CD4-positive, alpha-beta memory T cell (primary cell): ENCODE results near the gene CFAP58. TPM values are rescaled to one million over a fixed set of nuclear protein-coding genes. Genes with fewer than 3 reads are reported as not detected.

ENCODE experiments used
- CTCF ChIA-PET: fragments of 350-600 bp; sonication (Branson Sonifier 250); formaldehyde crosslinking; loops from one replicate; lab custom pipeline; 2021; ENCODE audit warnings: inconsistent platforms; ENCODE audit not compliant: partially characterized antibody; lab: Charles Lee
- POLR2A ChIA-PET: fragments of 350-600 bp; sonication (Branson Sonifier 250); formaldehyde crosslinking; loops from one replicate; lab custom pipeline; 2021; ENCODE audit not compliant: partially characterized antibody; lab: Charles Lee
- DNase-seq, 5 donors: peaks; one replicate each; pipeline versions ENCODE4 v3.0.0 to v3.0.0-alpha.2; 2020 to 2022; ENCODE audit warnings: mixed read lengths in 1 of 5
- H3K27ac ChIP-seq: one replicate; pipeline ENCODE4 v1.7.0; 2013; ENCODE audit warnings: low read depth, low read length
- H3K27me3 ChIP-seq: 2 replicates; pipeline ENCODE4 v1.7.0; 2013; ENCODE audit warnings: mild to moderate bottlenecking, low read length, moderate library complexity; ENCODE audit not compliant: insufficient read depth
- H3K36me3 ChIP-seq: 2 replicates; pipeline ENCODE4 v1.7.0; 2013; ENCODE audit warnings: mild to moderate bottlenecking, low read length, moderate library complexity; ENCODE audit not compliant: insufficient read depth
- H3K4me1 ChIP-seq: 2 replicates; pipeline ENCODE4 v1.7.0; 2013; ENCODE audit warnings: mild to moderate bottlenecking, low read length, moderate library complexity; ENCODE audit not compliant: insufficient read depth
- H3K4me3 ChIP-seq, 2 donors: one replicate each; pipeline ENCODE4 v1.7.0; 2013; ENCODE audit warnings: low read length in 2 of 2, mild to moderate bottlenecking in 1 of 2
- H3K9me3 ChIP-seq, 2 donors: one replicate each; pipeline ENCODE4 v1.7.0; 2013; ENCODE audit warnings: low read length in 2 of 2, control low read depth in 1 of 2; ENCODE audit not compliant: control insufficient read depth in 1 of 2
- H3K27ac Mint-ChIP-seq, 7 donors: one replicate each; pipeline ENCODE4 v1.8.0; 2020 to 2021; ENCODE audit warnings: mixed read lengths in 7 of 7, mild to moderate bottlenecking in 6 of 7, inconsistent platforms in 3 of 7, moderate library complexity in 3 of 7
- H3K27me3 Mint-ChIP-seq, 2 donors: one replicate each; pipeline ENCODE4 v1.8.0; 2020 to 2021; ENCODE audit warnings: mixed read lengths in 2 of 2
- H3K36me3 Mint-ChIP-seq, 2 donors: one replicate each; pipeline ENCODE4 v1.8.0; 2020 to 2021; ENCODE audit warnings: mixed read lengths in 2 of 2, inconsistent platforms in 1 of 2, mild to moderate bottlenecking in 1 of 2
- H3K4me1 Mint-ChIP-seq, 4 donors: one replicate each; pipeline ENCODE4 v1.8.0; 2020 to 2021; ENCODE audit warnings: mixed read lengths in 4 of 4, mild to moderate bottlenecking in 1 of 4
- H3K4me3 Mint-ChIP-seq, 8 donors: one replicate each; pipeline ENCODE4 v1.8.0; 2020 to 2021; ENCODE audit warnings: mixed read lengths in 8 of 8, mild to moderate bottlenecking in 7 of 8, moderate library complexity in 6 of 8, inconsistent platforms in 3 of 8
- H3K9me3 Mint-ChIP-seq, 8 donors: one replicate each; pipeline ENCODE4 v1.8.0; 2020 to 2021; ENCODE audit warnings: mixed read lengths in 8 of 8, mild to moderate bottlenecking in 5 of 8, inconsistent platforms in 3 of 8, moderate library complexity in 1 of 8
- intact Hi-C: fragments of 100-400 bp; cut with micrococcal nuclease; formaldehyde crosslinking; loops from one replicate; pipeline ENCODE4 v1.15.1; 2023
- polyA plus RNA-seq, 2 donors: library from polyadenylated mRNA; unstranded; fragments of 300-500 nt; fragmentation: Illumina TruSeq; gene quantifications; one replicate each; pipeline ENCODE4 v1.2.3, GENCODE V29; 2021
- total RNA-seq, 2 experiments: library from RNA; stranded (reverse); gene quantifications; one replicate each; pipeline ENCODE4 v1.2.3, GENCODE V29; 2021

The CFAP58 gene
- total and polyA plus RNA-seq, 4 experiments from 2014 or later, result not detected

DNA sequence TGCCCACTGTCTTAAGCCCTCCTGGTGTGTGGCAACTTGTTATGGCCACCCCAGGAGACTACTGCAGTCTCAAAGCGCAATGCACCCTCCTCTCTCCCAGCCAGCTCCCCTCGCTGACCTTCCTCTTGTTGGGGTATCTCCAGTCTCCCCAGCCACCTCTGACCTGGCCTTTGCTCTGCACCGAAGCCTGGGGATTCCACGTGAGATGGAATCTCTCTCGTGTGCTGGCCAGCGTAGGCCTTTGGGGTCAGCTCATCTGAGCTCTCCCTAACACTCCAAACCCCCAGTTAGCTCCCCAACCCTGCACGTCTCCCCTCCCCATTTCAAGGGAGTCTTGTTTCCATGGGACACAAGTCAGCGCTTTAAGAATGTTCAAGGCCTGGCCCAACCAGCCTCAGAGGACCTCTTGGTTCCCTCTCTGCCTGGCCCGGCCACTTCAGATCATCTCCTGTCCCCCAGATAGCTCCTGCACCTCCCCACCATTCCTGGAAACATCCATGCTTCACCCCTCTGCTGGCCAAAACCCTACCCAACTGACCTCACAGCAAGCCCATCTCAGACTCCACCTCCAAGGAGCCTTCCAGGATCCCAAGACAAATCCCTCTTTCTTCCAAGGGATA, 26.5 kb upstream of the CFAP58 start:
- Histone ChIP-seq H3K4me3 (no peak overlapping the region), H3K4me1 (peaks cover 100% of the 10 kb centered on the region), H3K36me3 (no peaks in the 10 kb centered on the region), H3K9me3 (no peaks in the 10 kb centered on the region), H3K27me3 (no peaks in the 10 kb centered on the region), H3K27ac (peak overlapping the region; percentile 64)
- ChIA-PET CTCF (interaction anchor here (1.3 to 5.4 kb wide), 4 partner anchors 15 to 53 kb away, joined by 3 to 38 read pairs (median 8); partner anchors contain the start of gene CFAP58), POLR2A (interaction anchor here (5.9 to 11.4 kb wide), 2 partner anchors 10 to 19 kb away, joined by 40 to 179 read pairs; partner anchors contain the start of gene ITPRIP)
- Mint-ChIP-seq H3K4me3 (peak overlapping the region; percentile 36 to 90 (median 79)), H3K27ac (peak overlapping the region in 6 of 7 donors; percentile 79 to 98 (median 93)), H3K4me1 (peaks cover 74 to 100% (median 95%) of the 10 kb centered on the region in 4 donors), H3K27me3 (no peaks in the 10 kb centered on the region), H3K36me3 (peaks cover 0 to 14% of the 10 kb centered on the region in 2 donors), H3K9me3 (peaks cover 0 to 8% (median 0%) of the 10 kb centered on the region in 8 donors)
- no peak for DNase-seq
- intact Hi-C loops, result loop anchor here (10.0 kb wide), 1 partner anchor 412 kb away; the partner anchor contains the start of gene STN1

DNA sequence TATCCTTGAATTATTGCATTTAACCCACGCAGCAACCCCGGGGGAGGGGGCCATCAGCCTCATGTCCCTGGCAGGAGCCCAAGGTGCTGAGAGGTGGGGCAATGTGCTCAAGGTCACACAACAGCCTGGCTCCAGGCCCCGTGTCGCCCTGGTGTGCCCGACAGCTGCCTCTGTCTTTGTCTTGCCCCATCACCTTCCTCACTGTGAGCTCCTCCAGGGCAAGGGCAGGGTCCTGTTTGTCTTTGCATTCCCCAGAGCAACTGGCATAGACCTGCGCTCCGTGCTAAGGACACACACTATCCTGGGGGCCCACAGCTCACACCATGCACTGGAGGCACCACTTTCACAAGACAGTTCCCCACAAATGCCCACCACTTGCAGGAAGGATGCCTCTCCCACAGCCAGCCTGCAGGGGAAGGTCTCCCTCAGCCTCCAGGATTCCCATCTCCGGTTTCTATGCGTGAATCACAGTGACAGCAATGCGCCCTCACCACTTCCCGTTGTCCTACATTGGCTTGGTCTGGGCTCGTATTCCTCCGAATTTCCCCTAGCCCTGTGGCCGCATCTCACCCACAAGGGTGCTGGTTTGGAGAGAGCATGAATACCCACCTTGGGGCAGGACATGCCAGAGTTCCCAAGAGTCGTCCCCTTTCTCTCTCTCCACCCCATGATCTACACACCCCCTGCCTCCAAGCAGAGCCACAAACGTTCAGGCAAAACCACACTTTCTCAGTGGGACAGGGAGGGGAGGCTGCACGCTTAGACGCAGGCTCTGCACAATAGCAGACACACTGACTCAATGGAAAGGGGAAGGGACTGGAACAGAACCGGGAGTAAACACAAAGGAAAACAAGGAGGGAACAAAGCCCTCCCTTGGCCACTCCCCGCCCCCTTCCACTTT, 25.6 kb upstream of the CFAP58 start:
- H3K36me3 ChIP-seq, result no peaks in the 10 kb centered on the region
- POLR2A ChIA-PET, result interaction anchor here (0.8 to 11.4 kb wide), 4 partner anchors 8 to 20 kb away, joined by 3 to 179 read pairs (median 22); partner anchors contain the start of gene ITPRIP
- DNase-seq, result peak in 1 of 5 donors; percentile 49
- peaks cover 0 to 6% (median 0%) of the 10 kb centered on the region in 8 donors for H3K9me3 Mint-ChIP-seq
- peaks cover 69 to 100% (median 94%) of the 10 kb centered on the region in 4 donors for H3K4me1 Mint-ChIP-seq
- H3K9me3 ChIP-seq, result no peaks in the 10 kb centered on the region
- CTCF ChIA-PET, result interaction anchor here (1.3 to 5.4 kb wide), 7 partner anchors 10 to 54 kb away, joined by 3 to 38 read pairs (median 10); partner anchors contain the start of genes CFAP58 and ITPRIP
- H3K27me3 Mint-ChIP-seq, result no peaks in the 10 kb centered on the region
- intact Hi-C loops, result loop anchor here (2.0 to 10.0 kb wide), 3 partner anchors 19 to 413 kb away; partner anchors contain the start of gene STN1
- H3K4me1 ChIP-seq, result peaks cover 100% of the 10 kb centered on the region
- peaks cover 0 to 17% of the 10 kb centered on the region in 2 donors for H3K36me3 Mint-ChIP-seq
- H3K27ac Mint-ChIP-seq, result peak overlapping the region; percentile 91 to 98 (median 96)
- peak overlapping the region; percentile 76 to 90 (median 82) for H3K4me3 Mint-ChIP-seq
- H3K27ac ChIP-seq, result peak overlapping the region; percentile 64
- no peaks in the 10 kb centered on the region for H3K27me3 ChIP-seq
- peak overlapping the region; percentile 26 to 32 for H3K4me3 ChIP-seq

DNA sequence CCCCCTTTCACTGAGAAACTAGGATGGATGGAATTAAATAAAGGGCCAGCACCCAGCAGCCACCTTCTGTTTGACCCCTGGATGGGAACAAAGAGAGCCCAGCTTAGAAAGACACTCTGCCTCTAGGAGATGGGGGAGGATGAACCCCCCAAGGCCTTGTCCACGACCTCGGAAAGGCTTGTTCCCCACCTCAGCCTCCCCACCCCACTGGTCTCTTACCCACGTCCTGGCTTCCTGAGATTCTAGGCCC, 25.1 kb upstream of the CFAP58 start:
- H3K4me3 Mint-ChIP-seq, result peak overlapping the region; percentile 75 to 90 (median 82)
- intact Hi-C loops, result loop anchor here (2.0 to 10.0 kb wide), 3 partner anchors 20 to 414 kb away; partner anchors contain the start of gene STN1
- H3K4me3 ChIP-seq, result peak overlapping the region; percentile 26 to 32
- peaks cover 0 to 22% of the 10 kb centered on the region in 2 donors for H3K36me3 Mint-ChIP-seq
- peak overlapping the region; percentile 89 to 98 (median 96) for H3K27ac Mint-ChIP-seq
- ChIA-PET CTCF (interaction anchor here (1.5 to 5.4 kb wide), 5 partner anchors 10 to 54 kb away, joined by 5 to 38 read pairs (median 13); partner anchors contain the start of genes CFAP58 and ITPRIP), POLR2A (interaction anchor here (0.6 to 11.4 kb wide), 5 partner anchors 8 to 599 kb away, joined by 3 to 179 read pairs (median 4); partner anchors contain the start of gene ITPRIP)
- H3K36me3 ChIP-seq, result no peaks in the 10 kb centered on the region
- no peaks in the 10 kb centered on the region for H3K27me3 Mint-ChIP-seq
- peaks cover 100% of the 10 kb centered on the region for H3K4me1 ChIP-seq
- no peaks in the 10 kb centered on the region for H3K9me3 ChIP-seq
- H3K9me3 Mint-ChIP-seq, result peaks cover 0 to 5% (median 0%) of the 10 kb centered on the region in 8 donors
- peak overlapping the region; percentile 64 for H3K27ac ChIP-seq
- DNase-seq, result no peak
- H3K4me1 Mint-ChIP-seq, result peaks cover 71 to 100% (median 94%) of the 10 kb centered on the region in 4 donors
- H3K27me3 ChIP-seq, result no peaks in the 10 kb centered on the region

DNA sequence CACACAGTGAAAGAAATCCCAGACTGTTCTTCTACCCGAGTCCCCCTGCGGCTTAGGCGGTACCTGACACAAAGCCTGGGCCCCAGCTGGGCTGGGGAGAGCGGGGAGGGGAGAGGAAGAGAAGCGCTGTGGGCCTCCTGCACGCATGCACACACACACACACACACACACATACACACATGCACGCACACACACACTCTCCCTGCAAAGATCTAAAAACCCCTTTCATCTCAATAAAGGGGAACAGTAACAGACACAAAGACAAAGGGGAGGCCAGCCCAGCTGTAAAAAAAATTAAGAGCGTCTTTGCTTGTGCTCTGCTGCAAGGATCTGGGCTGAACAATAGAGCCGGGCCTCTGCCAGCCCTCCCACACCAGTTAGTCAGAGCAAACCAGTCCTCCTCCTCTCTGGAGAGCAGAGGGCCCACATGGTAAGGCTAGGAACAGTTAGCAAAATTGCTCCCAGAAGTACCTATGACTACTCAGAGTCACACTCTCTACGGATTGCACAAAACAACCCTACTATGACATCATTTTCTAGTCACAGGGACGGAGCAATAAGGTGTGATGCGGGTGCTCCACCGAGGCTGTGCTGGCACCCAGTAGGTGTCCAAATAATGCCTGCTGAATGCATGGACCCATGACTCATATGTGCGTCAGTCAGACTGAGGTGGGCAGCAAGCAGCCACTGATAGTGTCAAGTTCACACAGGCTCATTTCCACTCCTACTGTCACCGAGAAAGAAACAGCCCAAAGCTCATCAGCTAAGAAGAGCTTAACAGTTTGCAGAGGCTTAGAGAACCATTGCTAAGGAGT, 24.5 kb upstream of the CFAP58 start:
- intact Hi-C loops, result loop anchor here (1.0 to 10.0 kb wide), 4 partner anchors 9 to 414 kb away; partner anchors contain the start of genes ITPRIP and STN1
- Histone ChIP-seq H3K4me1 (peaks cover 100% of the 10 kb centered on the region), H3K4me3 (peak overlapping the region; percentile 26 to 32), H3K9me3 (no peaks in the 10 kb centered on the region), H3K27me3 (no peaks in the 10 kb centered on the region), H3K27ac (peak overlapping the region; percentile 64), H3K36me3 (no peaks in the 10 kb centered on the region)
- Mint-ChIP-seq H3K9me3 (peaks cover 0 to 5% (median 0%) of the 10 kb centered on the region in 8 donors), H3K27ac (peak overlapping the region; percentile 89 to 98 (median 96)), H3K4me3 (peak overlapping the region; percentile 75 to 90 (median 82)), H3K27me3 (no peaks in the 10 kb centered on the region), H3K36me3 (peaks cover 0 to 22% of the 10 kb centered on the region in 2 donors), H3K4me1 (peaks cover 68 to 100% (median 93%) of the 10 kb centered on the region in 4 donors)
- ChIA-PET POLR2A (interaction anchor here (0.6 to 11.4 kb wide), 7 partner anchors 8 to 599 kb away, joined by 3 to 179 read pairs (median 4); partner anchors contain the start of genes CFAP58 and ITPRIP), CTCF (interaction anchor here (0.6 to 5.4 kb wide), 7 partner anchors 9 to 55 kb away, joined by 3 to 38 read pairs (median 10); partner anchors contain the start of genes CFAP58 and ITPRIP)
- peak; percentile 73 to 96 (median 77) for DNase-seq

DNA sequence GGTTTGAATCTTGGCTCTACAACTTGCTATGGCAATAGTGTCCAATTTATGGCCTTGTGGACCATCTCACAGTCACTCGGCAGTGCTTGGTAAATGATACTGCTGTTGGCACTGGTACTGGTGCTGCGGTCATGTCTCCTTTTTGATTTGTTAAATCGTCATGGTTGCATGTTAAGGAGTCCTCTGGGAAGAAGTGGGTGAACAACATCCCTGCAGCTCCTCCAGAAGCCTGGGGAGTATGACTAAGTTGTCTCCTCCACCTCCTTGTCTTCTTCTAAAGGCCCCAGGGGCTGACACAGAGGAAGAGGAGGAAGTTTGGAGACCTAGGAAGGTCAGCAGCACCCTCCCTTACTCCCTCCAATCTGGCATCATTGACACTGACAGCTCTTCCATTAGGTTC, 23.9 kb upstream of the CFAP58 start:
- H3K27ac Mint-ChIP-seq, result peak overlapping the region; percentile 89 to 98 (median 96)
- Histone ChIP-seq H3K9me3 (no peaks in the 10 kb centered on the region), H3K4me3 (peak overlapping the region in 1 of 2 donors; percentile 11), H3K27ac (peak overlapping the region; percentile 64), H3K36me3 (no peaks in the 10 kb centered on the region), H3K4me1 (peaks cover 100% of the 10 kb centered on the region), H3K27me3 (no peaks in the 10 kb centered on the region)
- DNase-seq, result no peak
- no peaks in the 10 kb centered on the region for H3K27me3 Mint-ChIP-seq
- POLR2A ChIA-PET, result interaction anchor here (0.8 to 11.4 kb wide), 4 partner anchors 8 to 24 kb away, joined by 4 to 179 read pairs (median 24); partner anchors contain the start of genes CFAP58 and ITPRIP
- intact Hi-C loops, result loop anchor here (1.0 to 10.0 kb wide), 4 partner anchors 9 to 415 kb away; partner anchors contain the start of genes ITPRIP and STN1
- peak overlapping the region in 7 of 8 donors; percentile 75 to 90 (median 80) for H3K4me3 Mint-ChIP-seq
- CTCF ChIA-PET, result interaction anchor here (0.8 to 5.4 kb wide), 6 partner anchors 9 to 55 kb away, joined by 3 to 38 read pairs (median 12); partner anchors contain the start of genes CFAP58 and ITPRIP
- H3K4me1 Mint-ChIP-seq, result peaks cover 66 to 100% (median 91%) of the 10 kb centered on the region in 4 donors
- peaks cover 0 to 25% of the 10 kb centered on the region in 2 donors for H3K36me3 Mint-ChIP-seq
- H3K9me3 Mint-ChIP-seq, result peaks cover 0 to 5% (median 0%) of the 10 kb centered on the region in 8 donors
